ENCODE measurements around the gene VCAM1.
"Not testable (repeated sequence)": the region's sequence is repeated elsewhere in the genome, so short reads cannot be mapped to it uniquely, and the experiment has no call there.

VCAM1 gene, protein sequence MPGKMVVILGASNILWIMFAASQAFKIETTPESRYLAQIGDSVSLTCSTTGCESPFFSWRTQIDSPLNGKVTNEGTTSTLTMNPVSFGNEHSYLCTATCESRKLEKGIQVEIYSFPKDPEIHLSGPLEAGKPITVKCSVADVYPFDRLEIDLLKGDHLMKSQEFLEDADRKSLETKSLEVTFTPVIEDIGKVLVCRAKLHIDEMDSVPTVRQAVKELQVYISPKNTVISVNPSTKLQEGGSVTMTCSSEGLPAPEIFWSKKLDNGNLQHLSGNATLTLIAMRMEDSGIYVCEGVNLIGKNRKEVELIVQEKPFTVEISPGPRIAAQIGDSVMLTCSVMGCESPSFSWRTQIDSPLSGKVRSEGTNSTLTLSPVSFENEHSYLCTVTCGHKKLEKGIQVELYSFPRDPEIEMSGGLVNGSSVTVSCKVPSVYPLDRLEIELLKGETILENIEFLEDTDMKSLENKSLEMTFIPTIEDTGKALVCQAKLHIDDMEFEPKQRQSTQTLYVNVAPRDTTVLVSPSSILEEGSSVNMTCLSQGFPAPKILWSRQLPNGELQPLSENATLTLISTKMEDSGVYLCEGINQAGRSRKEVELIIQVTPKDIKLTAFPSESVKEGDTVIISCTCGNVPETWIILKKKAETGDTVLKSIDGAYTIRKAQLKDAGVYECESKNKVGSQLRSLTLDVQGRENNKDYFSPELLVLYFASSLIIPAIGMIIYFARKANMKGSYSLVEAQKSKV

DNA sequence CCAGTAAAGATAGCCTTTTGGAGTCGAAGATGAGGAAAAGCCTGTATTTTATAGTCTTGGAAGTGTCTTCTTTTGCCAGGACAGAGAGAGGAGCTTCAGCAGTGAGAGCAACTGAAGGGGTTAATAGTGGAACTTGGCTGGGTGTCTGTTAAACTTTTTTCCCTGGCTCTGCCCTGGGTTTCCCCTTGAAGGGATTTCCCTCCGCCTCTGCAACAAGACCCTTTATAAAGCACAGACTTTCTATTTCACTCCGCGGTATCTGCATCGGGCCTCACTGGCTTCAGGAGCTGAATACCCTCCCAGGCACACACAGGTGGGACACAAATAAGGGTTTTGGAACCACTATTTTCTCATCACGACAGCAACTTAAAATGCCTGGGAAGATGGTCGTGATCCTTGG is at the start of gene VCAM1:
Gene VCAM1 (plus strand): TSS at position 253 of the 400 bp plus-strand sequence. CDS start 119 bp downstream, at position 372.
- DNase-seq (ENCODE audit: low read depth in 3 of 3) = no peak

DNA sequence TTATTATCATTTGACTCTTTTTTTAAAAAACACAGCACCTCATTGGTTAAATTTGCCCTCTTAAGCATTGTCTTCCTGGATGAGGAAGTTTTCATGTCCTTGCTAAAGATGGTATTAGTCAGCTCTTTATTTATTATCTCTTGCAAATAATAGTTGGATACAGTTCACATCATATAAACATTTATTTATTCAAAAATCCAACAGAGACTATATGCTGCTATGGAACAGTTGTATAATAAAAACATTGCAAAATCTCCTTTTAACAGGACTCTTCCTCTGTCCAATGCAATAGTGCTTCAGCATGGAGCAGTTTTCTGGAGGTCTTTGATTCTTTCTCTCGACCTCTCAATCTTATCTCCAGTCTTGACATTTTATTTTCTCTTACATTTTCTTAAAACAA is 49.5 kb upstream of the VCAM1 start:
- no peak for DNase-seq (ENCODE audit: low read depth in 3 of 3)

DNA sequence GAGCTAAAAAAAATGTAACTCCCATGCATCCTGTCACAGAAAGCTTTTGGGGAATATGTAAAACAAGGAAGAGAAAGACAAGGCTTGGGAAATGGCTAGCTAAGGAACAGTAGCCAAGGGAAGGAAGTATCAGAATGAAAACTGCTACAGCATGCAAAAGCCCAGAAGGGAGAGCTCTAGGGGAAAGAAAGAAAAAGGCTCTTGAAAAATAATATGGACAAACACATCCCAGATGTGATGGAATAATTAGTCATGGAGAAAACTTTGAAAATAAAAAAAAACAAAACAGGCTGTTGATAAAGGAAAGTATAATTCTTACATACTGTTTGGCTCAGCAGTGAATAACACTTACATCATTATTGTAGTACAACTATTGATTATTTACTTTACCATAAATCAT is 47.9 kb upstream of the VCAM1 start:
- no peak for DNase-seq (ENCODE audit: low read depth in 3 of 3)

DNA sequence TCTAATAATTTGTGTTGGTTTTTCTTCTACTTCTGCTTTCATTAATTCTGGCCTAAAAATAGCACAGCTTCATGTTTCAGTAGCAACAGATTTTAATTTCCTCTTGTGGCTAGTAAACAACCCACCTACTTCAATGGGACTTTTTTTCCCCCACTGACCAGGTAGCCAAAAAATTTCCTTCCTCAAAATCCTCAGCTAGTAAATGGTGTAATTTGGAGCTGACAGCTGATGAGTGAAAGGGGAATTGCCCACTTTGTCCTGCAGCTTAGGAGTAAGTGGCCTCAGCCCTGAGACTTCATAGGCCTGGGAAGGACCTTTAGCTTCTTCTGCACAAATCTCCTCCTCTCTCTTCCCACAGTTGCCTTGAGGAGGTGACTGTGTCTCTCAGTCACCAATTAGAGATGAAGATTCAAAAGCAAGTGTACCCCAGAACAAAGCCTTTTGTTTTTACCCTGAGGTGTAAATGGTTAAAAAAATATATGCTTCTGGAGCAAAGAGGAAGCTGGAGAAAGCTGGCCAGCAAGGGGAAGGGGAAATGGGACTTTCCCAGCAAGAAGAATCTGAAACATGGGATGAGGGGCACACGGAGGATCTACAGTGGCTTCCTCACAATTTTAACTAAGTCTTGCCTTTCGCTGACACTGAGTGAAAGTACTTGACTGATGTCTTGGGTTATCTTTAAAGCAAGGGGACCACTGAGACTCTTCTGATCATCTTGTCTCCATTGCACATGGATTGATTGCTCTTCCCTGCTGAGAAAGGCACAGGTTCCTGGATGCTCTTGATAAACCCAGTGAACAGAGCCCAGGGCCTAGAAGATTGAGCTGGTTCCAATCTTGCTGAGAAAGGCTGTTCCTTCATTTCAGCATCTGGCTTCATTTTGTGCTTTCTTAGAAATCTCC is 35.8 kb upstream of the VCAM1 start:
- no peak for DNase-seq (ENCODE audit: low read depth in 3 of 3)

DNA sequence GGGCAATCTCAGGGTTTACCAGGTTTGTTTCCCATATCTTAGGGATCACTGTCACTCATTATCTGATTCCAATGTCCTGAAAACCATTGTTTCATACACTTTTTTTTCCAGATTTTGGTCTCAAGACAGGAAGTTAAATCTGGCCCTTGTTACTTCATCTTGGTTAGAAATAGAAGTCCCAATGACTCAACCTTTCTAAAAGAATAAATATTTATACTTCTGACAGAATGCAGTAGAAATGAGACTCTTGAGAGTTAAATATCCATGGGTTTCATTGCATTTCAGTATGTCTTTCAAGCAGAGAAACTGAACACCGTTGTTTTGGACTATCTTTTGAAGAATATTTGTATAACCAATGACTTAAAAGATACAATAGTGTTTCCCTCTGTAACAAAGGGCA is 19.8 kb upstream of the VCAM1 start:
- no peak for DNase-seq (ENCODE audit: low read depth in 3 of 3)

DNA sequence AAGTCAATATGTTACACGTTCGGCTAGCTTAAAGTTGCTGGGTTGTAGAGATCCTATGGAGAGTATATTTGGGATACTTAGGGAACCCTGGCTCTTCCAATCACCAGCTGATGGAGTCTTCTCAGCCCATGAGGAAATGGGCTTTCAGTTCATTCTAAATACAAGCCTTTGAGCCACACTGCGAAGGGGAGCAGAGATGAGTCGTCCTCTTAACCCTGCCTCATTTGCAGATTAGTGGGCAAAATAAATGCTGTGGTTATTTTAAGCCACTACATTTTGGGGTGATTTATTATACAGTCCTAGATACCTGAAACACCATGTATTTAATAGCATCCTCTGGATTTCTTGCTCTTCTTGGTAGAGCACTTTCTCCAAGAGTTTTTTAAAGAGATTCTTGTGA is 19.0 kb upstream of the VCAM1 start:
- DNase-seq (ENCODE audit: low read depth in 3 of 3) = no peak

DNA sequence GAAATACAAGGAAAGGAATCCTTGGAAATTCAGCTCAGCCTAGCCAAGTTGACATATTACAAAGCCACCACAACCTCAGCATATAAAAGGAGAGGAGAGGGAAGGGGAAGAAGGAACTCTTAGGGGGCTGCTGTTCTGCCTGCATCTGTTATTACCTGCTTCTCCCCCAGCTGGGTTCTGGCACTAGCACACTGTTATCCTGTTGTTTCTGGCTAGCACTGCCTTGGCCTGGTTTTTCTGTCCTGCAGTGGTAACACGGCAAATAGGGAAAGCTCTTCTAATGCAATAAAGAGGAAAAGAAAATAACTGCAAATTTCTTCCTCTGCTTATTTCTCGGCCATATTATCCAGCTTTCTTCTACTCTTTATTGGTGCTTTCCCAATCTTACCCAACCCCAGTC is 16.5 kb upstream of the VCAM1 start:
- DNase-seq (ENCODE audit: low read depth in 3 of 3) = no peak

DNA sequence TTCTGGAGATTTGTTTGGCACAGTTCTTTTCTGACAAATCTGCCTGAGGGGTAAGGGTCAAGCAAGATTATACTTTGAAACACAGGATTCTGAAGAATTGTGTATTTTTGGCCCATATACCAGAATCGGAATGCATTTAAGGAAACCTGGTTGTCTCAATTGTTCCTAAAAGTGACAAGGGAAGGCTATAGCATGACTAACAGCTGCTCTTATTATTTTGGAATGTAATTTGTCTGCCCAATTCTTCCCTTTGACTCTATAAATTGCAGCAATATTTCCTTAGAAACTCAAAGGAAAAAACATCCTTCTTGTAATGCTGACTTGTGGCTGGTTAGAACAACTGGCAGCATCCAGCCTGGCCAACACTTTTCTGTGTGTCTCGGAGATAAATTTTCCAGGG is 15.8 kb upstream of the VCAM1 start:
- DNase-seq (ENCODE audit: low read depth in 3 of 3) = no peak

DNA sequence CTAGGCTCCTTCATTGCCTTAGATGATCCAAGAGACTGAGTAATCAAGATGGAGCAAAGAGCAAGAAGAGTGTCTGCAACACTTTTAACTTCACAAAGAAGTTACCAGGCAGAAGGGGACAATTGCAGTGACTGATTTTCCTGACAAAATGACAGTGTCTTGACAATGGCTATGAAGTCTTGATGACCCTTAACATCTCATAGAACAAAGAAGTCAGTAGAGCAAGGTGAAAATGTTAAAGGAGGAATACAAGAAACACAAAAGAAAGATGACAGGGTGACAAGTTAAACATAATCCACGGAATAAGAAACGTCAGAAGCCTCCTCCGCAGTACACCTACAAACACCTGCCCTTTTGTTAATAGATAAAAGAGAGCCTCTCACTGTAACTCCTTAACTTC is 15.1 kb upstream of the VCAM1 start:
- no peak for DNase-seq (ENCODE audit: low read depth in 3 of 3)

DNA sequence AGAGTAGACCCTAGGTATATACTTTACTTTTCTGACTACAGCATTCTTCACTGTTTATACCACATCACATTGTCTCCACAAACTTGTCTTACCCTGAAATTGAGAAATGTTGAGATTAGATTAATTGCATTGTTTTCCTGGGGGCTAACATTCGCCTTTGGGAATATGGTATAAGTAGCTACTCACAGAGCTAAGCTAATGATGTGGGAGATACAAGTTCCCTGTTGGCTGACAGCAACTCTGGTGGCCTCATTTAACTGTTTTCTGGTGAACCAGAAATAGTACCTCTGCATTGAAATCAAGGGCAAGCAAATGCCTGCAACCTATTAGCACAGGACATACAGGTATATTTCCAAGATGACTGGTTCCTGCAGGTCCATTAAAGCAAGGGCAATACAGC is 13.2 kb upstream of the VCAM1 start:
- no peak for DNase-seq (ENCODE audit: low read depth in 3 of 3)

DNA sequence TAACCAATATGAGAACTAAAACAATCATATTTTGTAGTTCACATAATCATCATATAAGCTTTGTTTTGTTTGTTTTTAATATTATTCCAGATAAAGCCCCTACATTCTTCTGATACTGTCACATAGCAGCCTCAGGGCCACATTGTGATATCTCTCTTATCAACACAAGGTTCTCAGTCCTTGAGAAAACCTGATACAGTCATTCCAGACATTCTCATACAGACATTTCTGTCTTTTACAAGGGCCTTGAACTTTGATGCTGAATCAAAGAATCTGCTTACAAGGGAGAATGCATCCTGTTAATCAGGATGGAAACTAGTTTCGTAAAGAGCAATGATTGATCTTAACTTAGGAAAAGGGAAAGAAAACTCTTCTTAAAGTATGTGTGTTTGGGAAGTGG is 12.7 kb upstream of the VCAM1 start:
- DNase-seq (ENCODE audit: low read depth in 3 of 3) = no peak

DNA sequence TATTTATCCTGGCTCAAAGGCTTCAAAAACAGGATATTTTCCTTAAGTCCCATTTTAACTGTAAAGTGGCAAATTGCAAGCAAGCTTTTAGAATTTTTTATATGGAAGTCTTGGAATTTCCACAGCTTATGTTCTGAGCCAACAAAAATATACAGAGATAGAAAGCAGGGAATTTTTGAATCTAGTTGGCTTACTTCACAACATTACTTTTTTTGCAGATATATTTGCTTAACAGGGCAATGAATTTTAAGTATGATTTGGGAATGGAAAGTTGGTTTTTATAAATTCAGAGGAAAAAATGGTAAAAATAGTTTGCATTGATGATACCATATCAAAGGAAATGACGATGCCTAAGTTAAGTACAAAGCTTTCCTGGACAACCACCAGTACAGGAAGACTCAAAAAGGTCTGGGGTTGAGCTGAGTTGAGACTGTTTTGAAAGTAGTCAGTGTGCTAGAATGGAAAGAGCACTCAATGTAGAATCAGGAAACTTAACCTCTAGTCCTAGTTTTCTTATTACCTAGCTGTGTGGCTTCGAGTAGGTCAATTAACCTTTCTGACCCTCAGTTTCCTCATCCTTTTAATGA is 11.0 kb upstream of the VCAM1 start:
- DNase-seq (ENCODE audit: low read depth in 3 of 3) = no peak

DNA sequence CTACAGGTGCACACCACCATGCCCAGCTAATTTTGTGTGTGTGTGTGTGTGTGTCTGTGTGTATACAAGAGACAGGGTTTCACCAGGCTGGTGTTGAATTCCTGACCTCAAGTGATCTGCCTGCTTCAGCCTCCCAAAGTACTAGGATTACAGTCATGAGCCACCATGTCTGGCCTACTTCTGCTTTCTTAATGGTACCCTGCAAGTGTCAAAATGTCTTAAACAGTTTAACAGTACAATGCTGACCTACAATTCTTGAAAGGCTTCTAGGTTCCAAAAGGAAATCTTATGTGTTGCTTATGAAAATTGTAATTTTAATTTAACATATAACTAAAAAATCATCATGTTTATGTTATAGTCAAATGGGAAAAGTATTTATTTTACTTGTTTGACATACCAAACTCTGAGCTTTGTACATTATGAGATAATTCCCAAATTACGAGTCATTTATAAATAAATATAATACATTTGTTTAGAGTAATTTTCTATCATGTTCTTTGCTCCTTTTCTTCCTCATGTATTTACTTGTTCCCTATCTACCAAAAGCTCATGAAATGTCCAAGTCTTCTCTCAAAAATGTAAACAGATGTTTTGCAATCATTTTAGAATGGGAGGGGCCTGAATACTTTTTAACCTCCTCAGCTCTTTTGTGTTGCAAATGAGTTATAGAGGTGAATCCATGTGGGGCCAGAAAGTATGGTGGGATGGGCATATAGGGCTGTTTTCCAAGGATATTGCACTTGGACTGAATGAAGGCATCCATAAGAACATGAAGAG is 8.4 kb upstream of the VCAM1 start:
- DNase-seq (ENCODE audit: low read depth in 3 of 3) = no peak

DNA sequence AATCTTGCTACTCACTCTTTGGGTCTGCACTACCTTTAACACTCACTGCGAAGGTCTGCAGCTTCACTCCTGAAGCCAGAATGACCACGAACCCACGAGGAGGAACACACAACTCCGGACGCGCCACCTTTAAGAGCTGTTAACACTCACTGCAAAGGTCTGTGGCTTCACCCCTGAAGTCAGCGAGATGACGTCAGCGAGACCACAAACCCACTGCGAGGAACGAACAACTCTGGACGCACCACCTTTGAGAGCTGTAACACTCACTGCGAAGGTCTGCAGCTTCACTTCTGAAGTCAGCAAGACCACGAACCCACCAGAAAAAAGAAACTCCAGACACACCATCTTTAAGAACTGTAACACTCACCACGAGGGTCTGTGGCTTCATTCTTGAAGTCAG is 6.5 kb upstream of the VCAM1 start:
- DNase-seq (ENCODE audit: low read depth in 3 of 3) = not testable (repeated sequence)

DNA sequence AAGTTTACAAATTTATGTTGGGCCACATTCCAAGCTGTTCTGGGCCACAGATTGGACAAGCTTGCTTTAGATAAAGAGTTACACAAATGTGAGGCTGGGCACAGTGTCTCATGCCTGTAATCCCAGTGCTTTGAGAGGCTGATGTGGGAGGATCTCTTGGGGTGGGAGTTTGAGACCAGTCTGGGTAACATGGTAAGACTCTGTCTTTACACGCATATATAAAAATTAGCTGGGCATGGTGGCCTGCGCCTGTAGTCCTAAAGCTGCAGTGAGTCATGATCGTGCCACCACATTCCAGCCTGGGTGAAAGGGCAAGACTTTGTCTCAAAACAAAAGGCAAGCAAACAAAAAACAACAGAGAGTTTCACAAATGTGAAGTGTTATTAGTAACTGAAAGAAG is 5.9 kb upstream of the VCAM1 start:
- no peak for DNase-seq (ENCODE audit: low read depth in 3 of 3)

DNA sequence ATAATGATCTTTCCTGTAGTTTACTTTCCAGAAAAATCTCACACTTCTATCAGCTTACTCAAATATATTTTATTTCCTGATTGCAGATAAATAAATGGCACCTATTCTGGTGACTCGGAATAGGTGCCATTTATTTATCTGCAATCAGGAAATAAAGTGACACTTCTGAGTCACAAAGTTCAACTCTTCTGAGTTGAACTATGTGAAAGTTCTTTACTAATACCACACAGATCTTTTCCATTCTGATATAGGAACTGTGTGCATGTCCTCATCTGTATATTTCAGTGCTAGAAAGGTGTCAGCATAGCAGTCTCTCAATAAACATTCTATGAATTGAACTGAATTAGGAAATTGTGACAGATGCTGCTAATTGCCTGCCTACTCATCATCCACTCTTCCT is 4.9 kb upstream of the VCAM1 start:
- no peak for DNase-seq (ENCODE audit: low read depth in 3 of 3)

DNA sequence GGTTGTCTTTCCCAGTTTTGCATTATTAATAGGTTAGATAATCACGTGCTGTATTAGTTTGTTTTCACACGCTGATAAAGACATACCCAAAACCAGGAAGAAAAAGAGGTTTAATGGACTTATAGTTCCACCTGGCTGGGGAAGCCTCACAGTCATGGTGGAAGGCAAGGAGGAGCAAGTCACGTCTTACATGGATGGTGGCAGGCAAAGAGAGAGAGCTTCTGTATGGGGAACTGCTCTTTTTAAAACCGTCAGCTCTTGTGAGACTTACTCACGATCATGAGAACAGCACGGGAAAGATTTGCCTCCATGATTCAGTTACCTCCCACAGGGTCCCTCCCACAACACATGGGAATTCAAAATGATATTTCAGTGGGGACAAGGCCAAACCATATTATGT is 2.3 kb upstream of the VCAM1 start:
- DNase-seq (ENCODE audit: low read depth in 3 of 3) = no peak

DNA sequence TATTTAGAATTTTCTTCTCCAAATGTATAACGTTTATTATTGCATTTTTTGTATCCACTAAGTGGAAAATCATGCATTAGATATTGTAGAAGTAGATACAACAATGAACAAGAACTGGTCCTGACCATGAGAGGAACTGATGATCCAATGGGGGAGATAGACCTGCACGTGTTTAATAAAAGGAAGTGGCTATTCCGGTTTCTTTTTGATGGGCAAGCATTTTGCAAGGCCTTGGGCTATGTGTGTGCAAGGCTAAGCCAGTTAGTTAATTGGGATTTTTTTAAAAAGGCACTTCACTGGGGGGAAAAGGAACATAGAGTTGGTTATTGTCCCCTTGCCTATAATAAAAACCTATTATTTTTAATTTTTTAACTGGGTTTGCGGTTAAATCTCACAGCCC is 961 bp upstream of the VCAM1 start:
- no peak for DNase-seq (ENCODE audit: low read depth in 3 of 3)

DNA sequence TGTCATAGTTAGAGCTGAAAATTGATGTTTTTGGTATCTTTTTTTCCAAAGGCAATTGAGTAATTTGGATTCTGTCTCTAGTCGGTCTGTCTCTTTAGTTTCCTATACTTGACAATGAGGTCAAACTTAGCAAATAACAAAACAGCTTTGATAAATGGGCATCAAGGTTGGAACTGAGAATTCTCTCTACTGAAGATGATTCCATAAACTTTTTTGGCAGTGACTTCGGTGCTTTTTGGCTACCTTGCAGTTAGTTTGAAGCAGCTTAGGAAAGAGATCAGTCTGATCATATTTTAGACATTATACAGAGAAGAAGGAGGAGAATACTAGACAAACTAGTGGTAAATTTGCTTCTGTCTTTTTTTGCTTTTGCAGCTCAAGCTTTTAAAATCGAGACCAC is 559 bp downstream of the VCAM1 start:
- DNase-seq (ENCODE audit: low read depth in 3 of 3) = no peak

DNA sequence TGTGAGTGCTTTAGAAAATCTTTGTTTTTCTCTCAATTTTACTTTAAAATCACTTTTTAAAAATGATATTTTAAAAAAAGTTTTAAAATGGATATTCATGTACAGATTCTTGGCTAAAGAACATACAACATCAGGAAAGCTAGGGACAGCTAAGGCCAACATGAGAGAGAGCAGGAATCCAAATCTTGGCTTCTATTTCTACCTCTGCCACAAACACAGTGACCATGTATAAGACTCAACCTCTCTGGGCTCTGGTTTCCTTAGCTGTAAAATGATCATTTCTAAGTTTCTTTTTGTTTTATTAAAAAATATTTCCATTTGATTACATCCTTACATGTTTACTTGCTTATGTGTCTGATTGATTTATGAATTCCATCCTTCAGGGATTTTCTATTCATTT is 1.2 kb downstream of the VCAM1 start:
- no peak for DNase-seq (ENCODE audit: low read depth in 3 of 3)

DNA sequence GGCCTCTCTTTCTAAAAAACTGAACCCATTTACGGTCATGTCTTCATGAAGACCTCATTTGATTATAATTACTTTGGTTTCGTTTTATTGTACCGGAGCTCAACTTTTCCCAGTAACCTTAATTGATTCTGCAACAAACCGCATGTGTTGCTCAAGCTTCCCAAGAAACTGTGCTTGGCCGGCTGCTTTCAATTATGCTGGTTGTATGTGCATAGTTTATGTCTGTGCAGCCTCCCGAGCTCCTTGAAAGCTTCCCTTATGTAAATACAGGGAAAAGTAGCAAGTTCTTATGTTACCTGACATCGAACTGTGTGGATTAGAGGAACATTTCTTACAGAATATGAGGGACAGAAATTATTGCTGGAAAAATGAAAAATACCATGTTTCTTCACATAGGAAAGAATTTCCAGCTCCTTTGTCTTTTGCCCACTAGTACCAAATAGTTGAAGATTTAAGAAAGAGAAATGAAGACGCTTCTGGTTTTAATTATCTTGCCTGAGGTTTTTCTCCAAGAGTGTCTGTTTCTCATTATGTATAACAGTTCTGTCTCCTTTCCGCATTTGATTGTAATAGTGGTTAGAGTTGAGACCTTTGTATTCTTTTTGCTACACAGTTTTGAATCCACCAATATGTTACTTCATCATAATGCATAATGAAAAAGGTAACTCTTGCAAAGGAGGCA is 2.1 kb downstream of the VCAM1 start:
- DNase-seq (ENCODE audit: low read depth in 3 of 3) = no peak
